Stomach (tissue), 4 donors: ENCODE results near the gene SCO2.

ENCODE experiments used
- CTCF ChIP-seq, 7 experiments: fragments of 450-650 bp in 4 of 7; fragments of 200-600 bp in 3 of 7; sonication (generic) in 3 of 7; IDR thresholded peaks; one replicate each; pipeline ENCODE4 v1.5.1; 2016 to 2019; ENCODE audit warnings: antibody characterized with exemption in 7 of 7, control low read depth in 2 of 7, mild to moderate bottlenecking in 1 of 7
- EP300 ChIP-seq: sonication (generic); formaldehyde crosslinking; IDR thresholded peaks from one replicate; pipeline ENCODE4 v1.6.1; 2017; ENCODE audit warnings: antibody characterized with exemption

- TF ChIP-seq CTCF (IDR thresholded peaks at IDR 0.05) = no peak
- no peak for TF ChIP-seq EP300
Measured at GRCh38 chr22:50483977-50484853, 41.2 kb downstream of the SCO2 start.
